IMR-90 (cell line): ENCODE results near the gene CIAO3. TPM values are rescaled to one million over a fixed set of nuclear protein-coding genes. Genes with fewer than 3 reads are reported as not detected.
A peak's percentile ranks its signal among the peaks of the same experiment; 100 is the strongest.

Source experiments
- ATAC-seq: fragments of 200-7000 bp; cut with Tn5 transposase; 2 replicates; pipeline ENCODE4 v1.9.1; 2020; ENCODE audit warnings: low read depth, mild to moderate bottlenecking, moderate library complexity
- BruUV-seq: library from RNA; stranded (reverse); fragments of 400-500 nt; replicated peaks from 2 replicates; lab custom pipeline; 2021; lab: Mats Ljungman, UMichigan
- CTCF ChIA-PET: fragments of 300-600 bp; formaldehyde crosslinking; extraction: SDS; loops from one replicate; lab custom pipeline; 2021; ENCODE audit warnings: antibody characterized with exemption; lab: Yijun Ruan, JAX
- POLR2A ChIA-PET: fragments of 300-600 bp; sonication (Branson Sonifier 250); formaldehyde crosslinking; loops from one replicate; lab custom pipeline; 2022; ENCODE audit warnings: antibody characterized with exemption; ENCODE audit not compliant: unreplicated experiment; lab: Charles Lee
- DNase-seq: peaks from one replicate; pipeline ENCODE4 v3.0.0; 2013
- H2AFZ ChIP-seq: replicated peaks from 2 replicates; pipeline ENCODE3; 2013; ENCODE audit warnings: low read length, mild to moderate bottlenecking; ENCODE audit not compliant: poor library complexity
- H2AK5ac ChIP-seq: 2 replicates; pipeline ENCODE4 v1.6.1; 2013; ENCODE audit warnings: low read depth, low read length, inconsistent platforms
- H2AK9ac ChIP-seq: replicated peaks from 2 replicates; pipeline ENCODE3; 2013; ENCODE audit warnings: mild to moderate bottlenecking, low read depth, low read length, moderate library complexity; ENCODE audit not compliant: poor library complexity
- H2BK120ac ChIP-seq: 2 replicates; pipeline ENCODE4 v1.6.1; 2013; ENCODE audit warnings: low read depth, low read length, inconsistent platforms
- H2BK15ac ChIP-seq: 3 replicates; pipeline ENCODE4 v1.6.1; 2013; ENCODE audit warnings: low read depth, low read length, inconsistent platforms
- H2BK20ac ChIP-seq: 2 replicates; pipeline ENCODE4 v1.6.1; 2013; ENCODE audit warnings: low read depth, mild to moderate bottlenecking, inconsistent platforms, low read length, moderate library complexity
- H2BK5ac ChIP-seq: 2 replicates; pipeline ENCODE4 v1.6.1; 2013; ENCODE audit warnings: mild to moderate bottlenecking, low read depth, low read length, inconsistent platforms; ENCODE audit not compliant: poor library complexity, severe bottlenecking
- H3K14ac ChIP-seq: replicated peaks from 2 replicates; pipeline ENCODE4 v1.6.1; 2013; ENCODE audit warnings: low read depth, low read length, inconsistent platforms
- H3K18ac ChIP-seq: 2 replicates; pipeline ENCODE4 v1.6.1; 2013; ENCODE audit warnings: low read depth, low read length, control low read depth
- H3K23ac ChIP-seq: 2 replicates; pipeline ENCODE4 v1.6.1; 2013; ENCODE audit warnings: low read depth, low read length, inconsistent platforms
- H3K27ac ChIP-seq: 2 replicates; pipeline ENCODE4 v1.5.1; 2013; ENCODE audit warnings: mild to moderate bottlenecking, control low read depth, low read length; ENCODE audit not compliant: insufficient read depth
- H3K27me3 ChIP-seq: 2 replicates; pipeline ENCODE4 v1.6.1; 2013; ENCODE audit warnings: low read length; ENCODE audit not compliant: control insufficient read depth, insufficient read depth
- H3K36me3 ChIP-seq: 2 replicates; pipeline ENCODE4 v1.6.1; 2013; ENCODE audit warnings: low read length, mixed read lengths; ENCODE audit not compliant: control insufficient read depth, insufficient read depth
- H3K4ac ChIP-seq: 2 replicates; pipeline ENCODE4 v1.6.1; 2013; ENCODE audit warnings: low read depth, low read length, inconsistent platforms
- H3K4me1 ChIP-seq: 2 replicates; pipeline ENCODE4 v1.6.1; 2013; ENCODE audit warnings: low read length, mixed read lengths; ENCODE audit not compliant: control insufficient read depth, insufficient read depth
- H3K4me2 ChIP-seq: 2 replicates; pipeline ENCODE4 v1.6.1; 2013; ENCODE audit warnings: low read depth, mild to moderate bottlenecking, control low read depth, low read length, moderate library complexity
- H3K4me3 ChIP-seq: 2 replicates; pipeline ENCODE4 v1.5.1; 2013; ENCODE audit warnings: low read depth, mild to moderate bottlenecking, control low read depth, low read length, moderate library complexity; ENCODE audit not compliant: insufficient read depth
- H3K56ac ChIP-seq: 2 replicates; pipeline ENCODE4 v1.6.1; 2013; ENCODE audit warnings: low read length, inconsistent platforms; ENCODE audit not compliant: insufficient read depth; ENCODE audit errors: extremely low read depth
- H3K79me1 ChIP-seq, 2 experiments: 2 replicates each; pipeline ENCODE4 v1.6.1; 2013; ENCODE audit warnings: low read length in 2 of 2, inconsistent platforms in 1 of 2, low read depth in 1 of 2
- H3K9ac ChIP-seq: 2 replicates; pipeline ENCODE4 v1.6.1; 2013; ENCODE audit warnings: low read depth, low read length, control low read depth
- H3K9me1 ChIP-seq: 2 replicates; pipeline ENCODE4 v1.6.1; 2013; ENCODE audit warnings: low read length, inconsistent platforms; ENCODE audit not compliant: insufficient read depth
- H3K9me3 ChIP-seq: 2 replicates; pipeline ENCODE4 v1.6.1; 2013; ENCODE audit warnings: low read length; ENCODE audit not compliant: control insufficient read depth, insufficient read depth
- H4K20me1 ChIP-seq: 2 replicates; pipeline ENCODE4 v1.6.1; 2013; ENCODE audit warnings: low read length, inconsistent platforms; ENCODE audit not compliant: insufficient read depth
- H4K5ac ChIP-seq: 2 replicates; pipeline ENCODE4 v1.6.1; 2013; ENCODE audit warnings: mild to moderate bottlenecking, low read depth, low read length, control low read depth
- H4K8ac ChIP-seq, 2 experiments: 2 replicates each; pipeline ENCODE4 v1.6.1; 2013; ENCODE audit warnings: low read depth in 2 of 2, low read length in 2 of 2, control low read depth in 1 of 2, inconsistent platforms in 1 of 2
- H4K91ac ChIP-seq: 2 replicates; pipeline ENCODE4 v1.6.1; 2013; ENCODE audit warnings: low read depth, low read length, inconsistent platforms; ENCODE audit not compliant: insufficient read depth
- CEBPB ChIP-seq: IDR thresholded peaks from 2 replicates; pipeline ENCODE4 v1.6.1; 2012; ENCODE audit warnings: low read depth, low read length, improper control_type of control experiment
- CHD1 ChIP-seq: IDR thresholded peaks from 2 replicates; pipeline ENCODE4 v1.6.1; 2012; ENCODE audit warnings: low read depth, low read length, improper control_type of control experiment
- CTCF ChIP-seq: conservative IDR thresholded peaks from 2 replicates; pipeline ENCODE4 v1.5.1; 2012; ENCODE audit warnings: mild to moderate bottlenecking, low read depth, low read length, improper control_type of control experiment
- FOS ChIP-seq: fragments of 150-350 bp; IDR thresholded peaks from 2 replicates; pipeline ENCODE4 v1.6.1; 2016; ENCODE audit warnings: low read depth, low read length
- MAZ ChIP-seq: IDR thresholded peaks from 2 replicates; pipeline ENCODE4 v1.6.1; 2012; ENCODE audit warnings: low read depth, mild to moderate bottlenecking, low read length, improper control_type of control experiment, moderate library complexity, borderline replicate concordance
- MXI1 ChIP-seq: IDR thresholded peaks from 2 replicates; pipeline ENCODE4 v1.6.1; 2012; ENCODE audit warnings: low read depth, mild to moderate bottlenecking, low read length, moderate library complexity, borderline replicate concordance
- RAD21 ChIP-seq: IDR thresholded peaks from 2 replicates; pipeline ENCODE4 v1.6.1; 2012; ENCODE audit warnings: low read length, improper control_type of control experiment
- USF2 ChIP-seq: fragments of 150-350 bp; IDR thresholded peaks from 2 replicates; pipeline ENCODE4 v1.6.1; 2017; ENCODE audit warnings: mild to moderate bottlenecking, antibody characterized with exemption, low read length, low read depth
- WGBS, 2 experiments: methylation state at CpG; one replicate each; pipeline versions ENCODE4 v1.1.5 to v1.1.7; 2013; ENCODE audit warnings: missing lambda C conversion rate in 2 of 2; ENCODE audit not compliant: insufficient read length in 1 of 2; ENCODE audit errors: extremely low coverage in 2 of 2; 5-methylcytosine and 5-hydroxymethylcytosine counted together
- dilution Hi-C: fragments of 300-500 bp; cut with HindIII; formaldehyde crosslinking; loops from one replicate; pipeline ENCODE4 v1.14.3; 2018; ENCODE audit warnings: low sequenced_read_pairs; ENCODE audit not compliant: unreplicated experiment
- in situ Hi-C: fragments of 300-500 bp; cut with MboI; formaldehyde crosslinking; loops from 3 replicates; pipeline ENCODE4 v1.14.3; 2019; ENCODE audit warnings: low sequenced_read_pairs, inconsistent platforms, mixed read lengths
- intact Hi-C: fragments of 100-400 bp; cut with micrococcal nuclease; formaldehyde crosslinking; loops from 2 replicates; pipeline ENCODE4 v1.10.0; 2022
- polyA plus RNA-seq, 3 experiments: library from polyadenylated mRNA; depleted of rRNA; stranded (reverse); fragments of >200 nt; gene quantifications; 2 replicates each; pipeline ENCODE4 v1.2.3, GENCODE V29; 2012; ENCODE audit warnings: low replicate concordance in 1 of 3
- total RNA-seq: library from RNA; depleted of rRNA; stranded (reverse); fragments of >200 nt; gene quantifications from 2 replicates; pipeline ENCODE4 v1.2.3, GENCODE V29; 2012

CIAO3 gene
- total and polyA plus RNA-seq, 2 of the 4 experiments (the other 2 are of a cell fraction) = 17.0 to 20.2 TPM

GRCh38 chr16:685967-686366, 54.8 kb downstream of the CIAO3 start:
- intact Hi-C loops = no loop called here

More at GRCh38 chr16:685967-686366, 54.8 kb downstream of the CIAO3 start:
- DNase-seq (peak; percentile 13), ATAC-seq (no peak)
- no peak overlapping the region for H3K14ac ChIP-seq
- H3K9me1 ChIP-seq = peaks cover 13% of the 10 kb centered on the region
- H4K20me1 ChIP-seq = peaks cover 24% of the 10 kb centered on the region
- H3K27me3 ChIP-seq = no peaks in the 10 kb centered on the region
- no peaks in the 10 kb centered on the region for H3K9me3 ChIP-seq
- in situ Hi-C loops = no loop called here
- H4K8ac ChIP-seq = no peak overlapping the region
- H2BK15ac ChIP-seq = no peak overlapping the region
- no peak overlapping the region for H3K18ac ChIP-seq
- H2AK5ac ChIP-seq = no peak overlapping the region
- dilution Hi-C loops = no loop called here
- no peak overlapping the region for H3K4me3 ChIP-seq
- H4K91ac ChIP-seq = no peak overlapping the region
- H2AK9ac ChIP-seq = peak overlapping the region; percentile 16
- H3K79me1 ChIP-seq = peaks cover 19 to 61% of the 10 kb centered on the region in 2 experiments
- ChIA-PET POLR2A (interaction anchor here (0.5 kb wide), 1 partner anchor 102 kb away, joined by 4 read pairs; the partner anchor contains the start of gene RPUSD1), CTCF (no interaction called here)
- peaks cover 41% of the 10 kb centered on the region for H3K36me3 ChIP-seq
- H2AFZ ChIP-seq = no peak overlapping the region
- TF ChIP-seq CTCF (peak; percentile 35; the same call in 1 of the 2 replicates), MXI1 (no peak), USF2 (no peak), FOS (no peak), MAZ (no peak), RAD21 (no peak), CHD1 (no peak), CEBPB (no peak)
- H3K4me2 ChIP-seq = no peak overlapping the region
- H2BK5ac ChIP-seq = no peak overlapping the region
- no peak overlapping the region for H3K56ac ChIP-seq
- no peak overlapping the region for H4K5ac ChIP-seq
- H3K23ac ChIP-seq = no peak overlapping the region
- H2BK120ac ChIP-seq = no peak overlapping the region
- H3K4ac ChIP-seq = no peak overlapping the region
- no peak overlapping the region for H2BK20ac ChIP-seq
- no TSS peak for BruUV-seq
- H3K4me1 ChIP-seq = peaks cover 29% of the 10 kb centered on the region
- no peak overlapping the region for H3K9ac ChIP-seq
- H3K27ac ChIP-seq = no peak overlapping the region
- WGBS, 2 experiments = 94% methylated on average over 3 of the region's 10 CpGs; no CpG with 5 or more reads in 1 of the 2 experiments
